Neutrophil (primary cell): ENCODE measurements around the gene RBM18.

Source experiments
- H3K27ac ChIP-seq: fragments of 200-600 bp; sonication (generic); 2 replicates; pipeline ENCODE4 v1.5.1; 2016; ENCODE audit warnings: mild to moderate bottlenecking, moderate library complexity
- H3K27me3 ChIP-seq: fragments of 200-600 bp; sonication (generic); 2 replicates; pipeline ENCODE4 v1.6.0; 2016; ENCODE audit warnings: mild to moderate bottlenecking
- H3K36me3 ChIP-seq: fragments of 200-600 bp; sonication (generic); 2 replicates; pipeline ENCODE4 v1.5.1; 2017
- H3K4me1 ChIP-seq, 2 experiments: fragments of 200-600 bp in 1 of 2; sonication (generic) in 1 of 2; 1 replicate in 1 of 2; 2 replicates in 1 of 2; pipeline versions ENCODE4 v1.5.1 to v1.6.1; 2013 to 2016; ENCODE audit warnings: low read depth in 1 of 2, low read length in 1 of 2, mild to moderate bottlenecking in 1 of 2, moderate library complexity in 1 of 2; ENCODE audit not compliant: control insufficient read depth in 1 of 2, insufficient read depth in 1 of 2
- H3K4me3 ChIP-seq, 2 experiments: fragments of 200-600 bp in 1 of 2; sonication (generic) in 1 of 2; 1 replicate in 1 of 2; 2 replicates in 1 of 2; pipeline ENCODE4 v1.5.1; 2013 to 2016; ENCODE audit warnings: low read depth in 1 of 2, low read length in 1 of 2, mild to moderate bottlenecking in 1 of 2, moderate library complexity in 1 of 2
- H3K9me3 ChIP-seq: fragments of 200-600 bp; sonication (generic); 2 replicates; pipeline ENCODE4 v1.5.1; 2016
- CTCF ChIP-seq: fragments of 200-600 bp; sonication (generic); IDR thresholded peaks from 2 replicates; pipeline ENCODE4 v1.5.1; 2016; ENCODE audit warnings: antibody characterized with exemption

RBM18 gene

GRCh38 chr9:122258886-122259415, 5.7 kb downstream of the RBM18 start:
- TF ChIP-seq CTCF: no peak
- H3K27me3 ChIP-seq: no peaks in the 10 kb centered on the region
- no peaks in the 10 kb centered on the region for H3K9me3 ChIP-seq
- peaks cover 11 to 14% of the 10 kb centered on the region in 2 experiments for H3K4me1 ChIP-seq
- H3K36me3 ChIP-seq: peaks cover 68% of the 10 kb centered on the region
- no peak overlapping the region for H3K27ac ChIP-seq
- no peak overlapping the region for H3K4me3 ChIP-seq

GRCh38 chr9:122256206-122256605, 8.4 kb downstream of the RBM18 start:
- Histone ChIP-seq H3K36me3 (peaks cover 86% of the 10 kb centered on the region), H3K27ac (no peak overlapping the region), H3K27me3 (no peaks in the 10 kb centered on the region), H3K9me3 (no peaks in the 10 kb centered on the region), H3K4me3 (no peak overlapping the region), H3K4me1 (no peaks in the 10 kb centered on the region)
- no peak for TF ChIP-seq CTCF

- Histone ChIP-seq H3K9me3 (no peaks in the 10 kb centered on the region), H3K27me3 (no peaks in the 10 kb centered on the region), H3K4me3 (no peak overlapping the region), H3K27ac (no peak overlapping the region), H3K36me3 (peaks cover 86% of the 10 kb centered on the region), H3K4me1 (no peaks in the 10 kb centered on the region)
- no peak for TF ChIP-seq CTCF
Measured at GRCh38 chr9:122254761-122255160, 9.9 kb downstream of the RBM18 start.

- H3K4me3 ChIP-seq: no peak overlapping the region
- no peak overlapping the region for H3K27ac ChIP-seq
Measured at GRCh38 chr9:122252796-122253195, 11.8 kb downstream of the RBM18 start.

GRCh38 chr9:122251351-122251750, 13.3 kb downstream of the RBM18 start:
- Histone ChIP-seq H3K4me1 (no peaks in the 10 kb centered on the region), H3K4me3 (no peak overlapping the region), H3K27me3 (no peaks in the 10 kb centered on the region), H3K36me3 (peaks cover 89% of the 10 kb centered on the region), H3K9me3 (no peaks in the 10 kb centered on the region), H3K27ac (no peak overlapping the region)
- TF ChIP-seq CTCF: no peak

More at GRCh38 chr9:122252796-122253195, 11.8 kb downstream of the RBM18 start:
- H3K9me3 ChIP-seq: no peaks in the 10 kb centered on the region
- no peaks in the 10 kb centered on the region for H3K27me3 ChIP-seq
- no peak for TF ChIP-seq CTCF
- no peaks in the 10 kb centered on the region for H3K4me1 ChIP-seq
- H3K36me3 ChIP-seq: peaks cover 88% of the 10 kb centered on the region

GRCh38 chr9:122248448-122248865, 16.2 kb downstream of the RBM18 start:
- no peaks in the 10 kb centered on the region for H3K9me3 ChIP-seq
- H3K4me3 ChIP-seq: no peak overlapping the region
- H3K27ac ChIP-seq: no peak overlapping the region
- H3K4me1 ChIP-seq: no peaks in the 10 kb centered on the region
- H3K36me3 ChIP-seq: peaks cover 96% of the 10 kb centered on the region
- no peaks in the 10 kb centered on the region for H3K27me3 ChIP-seq
- no peak for TF ChIP-seq CTCF
